Measurements from ENCODE around the gene TP53RK.

Gene TP53RK

DNA sequence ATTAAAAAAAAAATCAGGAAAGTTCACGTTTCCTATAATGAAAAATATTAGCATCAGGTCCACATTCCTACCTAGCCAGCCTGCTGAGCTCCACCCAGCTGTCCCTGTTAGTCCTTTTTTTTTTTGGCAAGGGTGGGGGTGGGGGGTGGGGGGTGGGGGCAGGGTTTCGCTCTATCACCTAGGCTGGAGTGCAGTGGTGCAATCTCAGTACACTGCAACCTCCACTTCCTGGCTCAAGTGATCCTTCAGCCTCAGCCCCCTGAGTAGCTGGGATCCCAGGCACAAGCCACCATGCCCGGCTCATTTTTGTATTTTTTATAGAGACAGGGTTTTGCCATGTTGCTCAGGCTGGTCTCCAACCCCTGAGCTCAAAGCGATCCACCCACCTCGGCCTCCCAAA lies 12.7 kb upstream of the TP53RK start:
- TF ChIP-seq, protein P1, sequence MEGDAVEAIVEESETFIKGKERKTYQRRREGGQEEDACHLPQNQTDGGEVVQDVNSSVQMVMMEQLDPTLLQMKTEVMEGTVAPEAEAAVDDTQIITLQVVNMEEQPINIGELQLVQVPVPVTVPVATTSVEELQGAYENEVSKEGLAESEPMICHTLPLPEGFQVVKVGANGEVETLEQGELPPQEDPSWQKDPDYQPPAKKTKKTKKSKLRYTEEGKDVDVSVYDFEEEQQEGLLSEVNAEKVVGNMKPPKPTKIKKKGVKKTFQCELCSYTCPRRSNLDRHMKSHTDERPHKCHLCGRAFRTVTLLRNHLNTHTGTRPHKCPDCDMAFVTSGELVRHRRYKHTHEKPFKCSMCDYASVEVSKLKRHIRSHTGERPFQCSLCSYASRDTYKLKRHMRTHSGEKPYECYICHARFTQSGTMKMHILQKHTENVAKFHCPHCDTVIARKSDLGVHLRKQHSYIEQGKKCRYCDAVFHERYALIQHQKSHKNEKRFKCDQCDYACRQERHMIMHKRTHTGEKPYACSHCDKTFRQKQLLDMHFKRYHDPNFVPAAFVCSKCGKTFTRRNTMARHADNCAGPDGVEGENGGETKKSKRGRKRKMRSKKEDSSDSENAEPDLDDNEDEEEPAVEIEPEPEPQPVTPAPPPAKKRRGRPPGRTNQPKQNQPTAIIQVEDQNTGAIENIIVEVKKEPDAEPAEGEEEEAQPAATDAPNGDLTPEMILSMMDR (conservative IDR thresholded peaks at IDR 0.05; ENCODE audit: low read depth): no peak
- CTCF ChIA-PET: interaction anchor here (0.9 kb wide), 1 partner anchor 885 kb away, joined by 5 read pairs; no protein-coding TSS in a partner anchor
- POLR2A ChIA-PET (ENCODE audit: low non-redundant PET): no interaction called here
- DNase-seq (ENCODE audit: low spot score): no peak
- no peak overlapping the region for H3K27ac ChIP-seq

DNA sequence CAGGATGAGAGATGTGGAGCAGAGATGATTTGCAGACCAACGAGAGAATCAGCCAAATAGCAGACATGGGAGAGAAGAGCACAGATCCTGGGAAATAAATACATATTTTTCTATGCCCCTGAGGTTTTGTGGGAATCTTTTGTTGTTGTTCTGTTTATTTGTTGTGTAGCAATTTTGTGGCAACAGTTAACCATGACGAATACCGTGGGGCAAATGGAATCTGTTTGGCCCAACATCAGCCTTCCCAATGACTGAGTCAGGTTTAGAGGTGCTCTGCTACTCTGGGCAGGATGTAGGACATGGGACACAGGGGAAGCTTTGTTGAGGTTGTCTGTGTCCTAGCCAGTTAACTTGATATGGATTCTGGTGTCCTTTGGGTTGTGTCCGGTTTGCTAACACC lies 12.3 kb upstream of the TP53RK start:
- ChIA-PET CTCF (no interaction called here), POLR2A (ENCODE audit: low non-redundant PET) (no interaction called here)
- no peak for DNase-seq (ENCODE audit: low spot score)
- TF ChIP-seq, protein P1 (conservative IDR thresholded peaks at IDR 0.05; ENCODE audit: low read depth): no peak
- H3K27ac ChIP-seq: no peak overlapping the region

DNA sequence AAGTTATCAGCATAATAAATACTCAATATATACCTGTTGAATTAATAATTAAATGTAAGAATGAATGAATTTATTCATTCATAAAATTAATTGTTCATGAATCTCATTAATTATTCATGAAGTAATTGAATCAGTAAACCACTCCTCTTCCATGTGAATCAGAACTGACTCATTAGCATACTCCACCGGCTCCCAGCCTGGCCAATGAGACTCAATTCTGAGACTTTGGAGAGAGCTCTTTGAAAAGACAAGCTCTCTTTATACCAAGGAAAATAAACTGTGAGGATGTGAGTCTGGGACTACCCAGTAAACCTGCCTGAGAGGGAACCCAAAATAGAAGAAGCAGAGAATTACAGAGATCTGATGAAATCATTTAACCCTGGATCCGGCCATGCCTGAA lies 11.8 kb upstream of the TP53RK start:
- TF ChIP-seq, protein P1 (conservative IDR thresholded peaks at IDR 0.05; ENCODE audit: low read depth): no peak
- ChIA-PET CTCF (interaction anchor here (0.7 to 1.0 kb wide), 2 partner anchors 14 to 51 kb away, joined by 4 to 5 read pairs; no protein-coding TSS in a partner anchor), POLR2A (ENCODE audit: low non-redundant PET) (no interaction called here)
- H3K27ac ChIP-seq: no peak overlapping the region
- no peak for DNase-seq (ENCODE audit: low spot score)

DNA sequence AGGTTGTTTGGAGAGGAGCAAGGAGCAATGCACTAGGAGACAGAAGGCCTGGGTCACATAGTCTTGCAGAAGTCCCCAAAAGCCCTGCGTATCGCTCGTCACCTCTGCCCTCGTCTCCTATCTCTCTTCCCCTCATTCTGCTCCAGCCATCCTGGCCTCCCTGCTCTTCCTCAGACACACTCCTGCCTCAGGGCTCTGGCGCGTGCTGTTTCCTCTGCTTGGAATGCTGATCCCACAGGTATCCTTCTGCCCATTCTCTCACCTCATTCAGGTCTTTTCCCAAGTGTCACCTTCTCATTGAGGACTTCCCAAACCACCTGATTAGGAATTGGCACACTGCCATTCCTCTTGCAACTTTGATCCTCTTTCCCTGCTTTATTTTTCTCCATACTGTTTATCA lies 11.2 kb upstream of the TP53RK start:
- DNase-seq (ENCODE audit: low spot score): no peak
- CTCF ChIA-PET: interaction anchor here (0.7 to 1.0 kb wide), 3 partner anchors 13 to 51 kb away, joined by 3 to 5 read pairs (median 4); no protein-coding TSS in a partner anchor
- TF ChIP-seq, protein P1 (conservative IDR thresholded peaks at IDR 0.05; ENCODE audit: low read depth): no peak
- POLR2A ChIA-PET (ENCODE audit: low non-redundant PET): no interaction called here
- no peak overlapping the region for H3K27ac ChIP-seq

DNA sequence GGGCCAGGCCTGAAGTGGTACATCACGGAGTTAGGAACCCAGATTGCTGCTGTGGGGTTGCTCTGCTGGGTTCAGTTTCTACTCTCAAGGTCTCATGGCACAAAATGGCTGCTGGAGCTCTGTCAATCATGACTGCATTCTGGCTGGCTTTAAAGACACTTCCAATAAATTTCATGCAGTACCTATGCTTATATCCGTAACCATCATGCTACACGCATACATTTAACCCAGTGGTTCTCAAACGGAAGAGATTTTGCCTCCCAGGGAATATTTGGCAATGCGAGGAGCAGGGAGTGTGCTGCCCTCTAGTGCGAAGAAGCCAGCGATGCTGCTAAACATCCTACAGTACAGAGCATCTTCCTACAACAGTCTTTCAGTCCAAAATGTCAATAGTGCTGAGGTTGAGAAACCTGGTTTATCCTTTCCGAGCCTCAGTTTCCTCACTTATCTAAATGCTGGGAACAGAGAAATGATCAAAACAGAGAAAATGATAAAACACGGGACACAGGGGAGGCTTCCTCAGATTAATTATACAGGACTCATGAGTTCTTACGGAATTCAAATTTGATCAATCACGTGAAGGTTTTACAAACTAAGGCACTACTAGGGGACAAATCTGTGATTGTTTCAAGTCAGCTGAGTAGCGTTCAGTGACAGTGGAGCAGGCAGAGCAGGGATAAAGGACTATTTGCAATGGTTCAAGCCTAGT lies 10.6 kb upstream of the TP53RK start:
- DNase-seq (ENCODE audit: low spot score): peak; percentile 68
- TF ChIP-seq, protein P1 (conservative IDR thresholded peaks at IDR 0.05; ENCODE audit: low read depth): peak; percentile 82
- ChIA-PET POLR2A (ENCODE audit: low non-redundant PET) (no interaction called here), CTCF (interaction anchor here (0.9 to 1.0 kb wide), 3 partner anchors 11 to 50 kb away, joined by 3 to 5 read pairs (median 4); no protein-coding TSS in a partner anchor)
- H3K27ac ChIP-seq: no peak overlapping the region

DNA sequence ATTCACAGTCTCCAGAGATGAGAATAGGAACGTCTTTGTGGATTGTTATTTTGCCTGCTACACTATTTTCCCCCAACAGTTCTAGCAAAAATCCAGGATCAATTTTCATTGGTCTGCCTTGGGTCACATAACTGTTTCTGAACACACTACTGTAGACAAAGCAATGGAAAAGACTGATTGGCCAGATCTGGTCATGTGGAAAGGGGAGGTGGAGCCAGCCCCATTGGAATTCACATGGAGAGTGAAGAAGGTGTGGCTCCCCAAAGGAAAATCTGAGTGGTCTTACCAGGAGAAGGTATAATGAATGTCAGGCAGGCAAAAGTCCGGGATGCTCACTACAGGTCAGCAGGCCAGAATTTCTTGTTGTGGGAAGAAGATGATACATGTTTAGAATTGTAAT lies 9.5 kb upstream of the TP53RK start:
- no peak for DNase-seq (ENCODE audit: low spot score)
- ChIA-PET CTCF (interaction anchor here (0.6 kb wide), 2 partner anchors 922 to 1473 kb away, joined by 3 read pairs; no protein-coding TSS in a partner anchor), POLR2A (ENCODE audit: low non-redundant PET) (no interaction called here)
- H3K27ac ChIP-seq: no peak overlapping the region
- TF ChIP-seq, protein P1 (conservative IDR thresholded peaks at IDR 0.05; ENCODE audit: low read depth): no peak
